Measurements from ENCODE around the gene FZR1.

FZR1 gene

GRCh38 chr19:3575260-3575741 is 69.2 kb downstream of the FZR1 start:
- no peak for TF ChIP-seq CTCF (conservative IDR thresholded peaks at IDR 0.05; ENCODE audit: low read depth, low read length)
- H3K9ac ChIP-seq: no peak overlapping the region

GRCh38 chr19:3575949-3576673 is 70.0 kb downstream of the FZR1 start:
- Histone ChIP-seq H3K4me3 (IDR thresholded peaks at IDR 0.05; ENCODE audit: insufficient read depth, low read depth, low read length) (no peak overlapping the region), H3K36me3 (ENCODE audit: insufficient read depth) (no peaks in the 10 kb centered on the region), H3K27me3 (ENCODE audit: insufficient read depth, low read depth) (no peaks in the 10 kb centered on the region), H2AFZ (ENCODE audit: low read depth) (no peak overlapping the region), H3K4me1 (ENCODE audit: low read depth, poor library complexity, severe bottlenecking) (peaks cover 3% of the 10 kb centered on the region), H3K4me2 (no peak overlapping the region), H4K20me1 (ENCODE audit: insufficient read depth) (no peaks in the 10 kb centered on the region), H3K9ac (no peak overlapping the region), H3K27ac (no peak overlapping the region), H3K79me2 (ENCODE audit: insufficient read depth, low read depth) (peaks cover 5% of the 10 kb centered on the region; the same call in 1 of the 2 replicates)
- no peak for TF ChIP-seq CTCF (conservative IDR thresholded peaks at IDR 0.05; ENCODE audit: low read depth, low read length)

More at GRCh38 chr19:3575260-3575741, 69.2 kb downstream of the FZR1 start:
- Histone ChIP-seq H3K4me3 (IDR thresholded peaks at IDR 0.05; ENCODE audit: insufficient read depth, low read depth, low read length) (no peak overlapping the region), H3K79me2 (ENCODE audit: insufficient read depth, low read depth) (peaks cover 5% of the 10 kb centered on the region; the same call in 1 of the 2 replicates), H3K36me3 (ENCODE audit: insufficient read depth) (no peaks in the 10 kb centered on the region), H3K4me1 (ENCODE audit: low read depth, poor library complexity, severe bottlenecking) (peaks cover 3% of the 10 kb centered on the region), H3K27me3 (ENCODE audit: insufficient read depth, low read depth) (no peaks in the 10 kb centered on the region), H3K27ac (no peak overlapping the region), H2AFZ (ENCODE audit: low read depth) (no peak overlapping the region), H3K4me2 (no peak overlapping the region), H4K20me1 (ENCODE audit: insufficient read depth) (no peaks in the 10 kb centered on the region)

- Histone ChIP-seq H4K20me1 (ENCODE audit: insufficient read depth) (no peaks in the 10 kb centered on the region), H3K4me3 (IDR thresholded peaks at IDR 0.05; ENCODE audit: insufficient read depth, low read depth, low read length) (no peak overlapping the region), H3K4me1 (ENCODE audit: low read depth, poor library complexity, severe bottlenecking) (peaks cover 3% of the 10 kb centered on the region), H3K9ac (no peak overlapping the region), H3K79me2 (ENCODE audit: insufficient read depth, low read depth) (peaks cover 5% of the 10 kb centered on the region; the same call in 1 of the 2 replicates), H3K4me2 (no peak overlapping the region), H3K27me3 (ENCODE audit: insufficient read depth, low read depth) (no peaks in the 10 kb centered on the region), H3K27ac (no peak overlapping the region), H3K36me3 (ENCODE audit: insufficient read depth) (no peaks in the 10 kb centered on the region), H2AFZ (ENCODE audit: low read depth) (no peak overlapping the region)
- no peak for TF ChIP-seq CTCF (conservative IDR thresholded peaks at IDR 0.05; ENCODE audit: low read depth, low read length)
Measured at GRCh38 chr19:3576696-3577443, 70.8 kb downstream of the FZR1 start.

GRCh38 chr19:3577723-3578344 is 71.7 kb downstream of the FZR1 start:
- H2AFZ ChIP-seq (ENCODE audit: low read depth): no peak overlapping the region
- no peaks in the 10 kb centered on the region for H4K20me1 ChIP-seq (ENCODE audit: insufficient read depth)
- no peaks in the 10 kb centered on the region for H3K27me3 ChIP-seq (ENCODE audit: insufficient read depth, low read depth)
- TF ChIP-seq CTCF (conservative IDR thresholded peaks at IDR 0.05; ENCODE audit: low read depth, low read length): no peak
- no peaks in the 10 kb centered on the region for H3K36me3 ChIP-seq (ENCODE audit: insufficient read depth)
- H3K79me2 ChIP-seq (ENCODE audit: insufficient read depth, low read depth): peaks cover 5% of the 10 kb centered on the region; the same call in 1 of the 2 replicates
- no peak overlapping the region for H3K4me3 ChIP-seq (IDR thresholded peaks at IDR 0.05; ENCODE audit: insufficient read depth, low read depth, low read length)
- H3K4me2 ChIP-seq: no peak overlapping the region
- no peak overlapping the region for H3K27ac ChIP-seq
- no peak overlapping the region for H3K9ac ChIP-seq
- H3K4me1 ChIP-seq (ENCODE audit: low read depth, poor library complexity, severe bottlenecking): no peaks in the 10 kb centered on the region

Data from KMS-11 (cell line).